SK-N-SH treated with all-trans-retinoic acid at 6 μM for 48 hours (cell line): ENCODE results near the gene GSE1.
"Not testable (repeated sequence)": the region's sequence is repeated elsewhere in the genome, so short reads cannot be mapped to it uniquely, and the experiment has no call there.

ENCODE experiments used
- ATAC-seq: fragments of 200-7000 bp; cut with Tn5 transposase; 3 replicates; pipeline ENCODE4 v1.9.1; 2020; ENCODE audit warnings: mild to moderate bottlenecking, moderate library complexity
- BACH2 ChIP-seq: fragments of 250-450 bp; sonication (Bioruptor Pico); IDR thresholded peaks from 2 replicates; pipeline ENCODE4 v1.9.0; 2021; ENCODE audit warnings: mild to moderate bottlenecking, borderline replicate concordance
- CREB5 ChIP-seq: fragments of 250-450 bp; sonication (Bioruptor Pico); IDR thresholded peaks from 2 replicates; pipeline ENCODE4 v1.5.1; 2020; ENCODE audit warnings: low read depth, mild to moderate bottlenecking, moderate library complexity
- CSDC2 ChIP-seq: fragments of 250-450 bp; sonication (Bioruptor Pico); IDR thresholded peaks from 2 replicates; pipeline ENCODE4 v1.5.0; 2020; ENCODE audit warnings: mild to moderate bottlenecking, moderate library complexity
- ESRRG ChIP-seq: fragments of 250-450 bp; sonication (Bioruptor Pico); IDR thresholded peaks from 2 replicates; pipeline ENCODE4 v1.6.1; 2021; ENCODE audit warnings: mild to moderate bottlenecking
- GLIS3 ChIP-seq: fragments of 250-450 bp; sonication (Bioruptor Pico); IDR thresholded peaks from 2 replicates; pipeline ENCODE4 v1.5.0; 2020; ENCODE audit warnings: mild to moderate bottlenecking, moderate library complexity
- ISL1 ChIP-seq: fragments of 250-450 bp; sonication (Bioruptor Pico); IDR thresholded peaks from 2 replicates; pipeline ENCODE4 v2.1.2; 2022; ENCODE audit warnings: mild to moderate bottlenecking, moderate library complexity
- OSR1 ChIP-seq: fragments of 250-450 bp; sonication (Bioruptor Pico); IDR thresholded peaks from 2 replicates; pipeline ENCODE4 v1.8.0; 2022; ENCODE audit warnings: moderate library complexity, mild to moderate bottlenecking, inconsistent platforms
- PATZ1 ChIP-seq: fragments of 250-450 bp; sonication (Bioruptor Pico); IDR thresholded peaks from 2 replicates; pipeline ENCODE4 v1.8.0; 2020; ENCODE audit warnings: mild to moderate bottlenecking, moderate library complexity, borderline replicate concordance
- PPARA ChIP-seq: fragments of 250-450 bp; sonication (Bioruptor Pico); IDR thresholded peaks from 2 replicates; pipeline ENCODE4 v1.5.0; 2020; ENCODE audit warnings: mild to moderate bottlenecking, borderline replicate concordance
- RARB ChIP-seq: fragments of 250-450 bp; sonication (Bioruptor Pico); IDR thresholded peaks from 2 replicates; pipeline ENCODE4 v1.8.0; 2021; ENCODE audit warnings: mild to moderate bottlenecking, moderate library complexity
- SNAI2 ChIP-seq: fragments of 250-450 bp; sonication (Bioruptor Pico); IDR thresholded peaks from 2 replicates; pipeline ENCODE4 v1.5.0; 2020; ENCODE audit warnings: mild to moderate bottlenecking, moderate library complexity
- TCF4 ChIP-seq: fragments of 250-450 bp; sonication (Bioruptor Pico); IDR thresholded peaks from 2 replicates; pipeline ENCODE4 v1.8.0; 2021; ENCODE audit warnings: mild to moderate bottlenecking, moderate library complexity, borderline replicate concordance
- TSHZ2 ChIP-seq: fragments of 250-450 bp; sonication (Bioruptor Pico); IDR thresholded peaks from 2 replicates; pipeline ENCODE4 v1.5.0; 2020; ENCODE audit warnings: mild to moderate bottlenecking, moderate library complexity
- ZC3H10 ChIP-seq: fragments of 250-450 bp; sonication (Bioruptor Pico); IDR thresholded peaks from 2 replicates; pipeline ENCODE4 v1.5.1; 2021; ENCODE audit warnings: mild to moderate bottlenecking, moderate library complexity
- ZFP3 ChIP-seq: fragments of 250-450 bp; sonication (Bioruptor Pico); IDR thresholded peaks from 2 replicates; pipeline ENCODE4 v1.5.0; 2020; ENCODE audit warnings: mild to moderate bottlenecking, moderate library complexity
- ZNF70 ChIP-seq: fragments of 450-650 bp; formaldehyde crosslinking; IDR thresholded peaks from 2 replicates; pipeline ENCODE4 v1.5.0; 2020; ENCODE audit warnings: mild to moderate bottlenecking, moderate library complexity
- ZNF8 ChIP-seq: fragments of 450-650 bp; formaldehyde crosslinking; IDR thresholded peaks from 2 replicates; pipeline ENCODE4 v1.5.0; 2020; ENCODE audit warnings: mild to moderate bottlenecking, moderate library complexity
- TF ChIP-seq, protein P1 (sequence below): fragments of 250-450 bp; sonication (Bioruptor Pico); IDR thresholded peaks from 2 replicates; pipeline ENCODE4 v1.8.0; 2021; ENCODE audit warnings: low read depth, mild to moderate bottlenecking, moderate library complexity, borderline replicate concordance

GSE1 gene

DNA sequence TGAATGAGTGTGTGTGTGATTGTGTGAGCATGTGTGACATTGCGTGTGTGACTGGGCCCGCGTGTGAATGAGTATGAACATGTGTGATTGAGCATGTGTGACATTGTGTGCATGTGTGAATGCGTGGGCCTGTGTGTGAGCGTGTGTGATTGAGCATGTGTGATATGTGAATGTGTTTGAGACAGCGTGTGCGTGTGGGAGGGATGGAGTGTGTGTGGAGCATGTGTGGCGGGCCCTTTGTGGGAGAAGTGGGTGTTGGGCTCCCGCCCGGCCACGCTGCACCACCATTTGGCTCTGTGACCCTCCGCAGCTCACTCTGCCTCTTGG lies 22.7 kb upstream of the GSE1 start (continued):
- no peak for TF ChIP-seq TSHZ2 (CRISPR knock-in tag)
- no peak for TF ChIP-seq ESRRG (CRISPR knock-in tag)
- TF ChIP-seq, protein P1, sequence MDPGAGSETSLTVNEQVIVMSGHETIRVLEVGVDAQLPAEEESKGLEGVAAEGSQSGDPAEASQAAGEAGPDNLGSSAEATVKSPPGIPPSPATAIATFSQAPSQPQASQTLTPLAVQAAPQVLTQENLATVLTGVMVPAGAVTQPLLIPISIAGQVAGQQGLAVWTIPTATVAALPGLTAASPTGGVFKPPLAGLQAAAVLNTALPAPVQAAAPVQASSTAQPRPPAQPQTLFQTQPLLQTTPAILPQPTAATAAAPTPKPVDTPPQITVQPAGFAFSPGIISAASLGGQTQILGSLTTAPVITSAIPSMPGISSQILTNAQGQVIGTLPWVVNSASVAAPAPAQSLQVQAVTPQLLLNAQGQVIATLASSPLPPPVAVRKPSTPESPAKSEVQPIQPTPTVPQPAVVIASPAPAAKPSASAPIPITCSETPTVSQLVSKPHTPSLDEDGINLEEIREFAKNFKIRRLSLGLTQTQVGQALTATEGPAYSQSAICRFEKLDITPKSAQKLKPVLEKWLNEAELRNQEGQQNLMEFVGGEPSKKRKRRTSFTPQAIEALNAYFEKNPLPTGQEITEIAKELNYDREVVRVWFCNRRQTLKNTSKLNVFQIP (CRISPR knock-in tag) = no peak

DNA sequence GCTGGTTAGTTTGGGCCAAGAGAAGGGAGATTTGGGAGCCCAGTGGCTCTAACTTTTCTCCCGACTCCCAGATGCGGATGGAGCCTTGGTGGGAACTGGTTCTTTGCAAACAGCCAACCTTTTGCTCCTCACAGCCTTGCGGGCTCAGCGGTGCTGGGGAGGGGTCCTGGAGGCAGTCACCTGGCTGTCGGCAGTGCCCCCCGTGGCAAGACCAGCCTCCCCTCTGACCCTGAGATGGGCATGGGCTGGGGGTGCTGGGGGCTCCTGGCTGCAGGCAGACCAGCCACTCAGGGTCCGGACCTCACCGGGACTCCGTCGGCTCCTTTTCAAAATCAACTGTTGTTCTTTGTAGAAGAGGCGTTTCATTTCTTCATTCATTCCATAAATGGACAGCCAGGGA lies 21.7 kb upstream of the GSE1 start:
- no peak for ATAC-seq
- no peak for TF ChIP-seq TSHZ2 (CRISPR knock-in tag)
- TF ChIP-seq, all 23 proteins: peak for 0

GRCh38 chr16:85592277-85592676 lies 20.8 kb upstream of the GSE1 start:
- ATAC-seq = not testable (repeated sequence)

DNA sequence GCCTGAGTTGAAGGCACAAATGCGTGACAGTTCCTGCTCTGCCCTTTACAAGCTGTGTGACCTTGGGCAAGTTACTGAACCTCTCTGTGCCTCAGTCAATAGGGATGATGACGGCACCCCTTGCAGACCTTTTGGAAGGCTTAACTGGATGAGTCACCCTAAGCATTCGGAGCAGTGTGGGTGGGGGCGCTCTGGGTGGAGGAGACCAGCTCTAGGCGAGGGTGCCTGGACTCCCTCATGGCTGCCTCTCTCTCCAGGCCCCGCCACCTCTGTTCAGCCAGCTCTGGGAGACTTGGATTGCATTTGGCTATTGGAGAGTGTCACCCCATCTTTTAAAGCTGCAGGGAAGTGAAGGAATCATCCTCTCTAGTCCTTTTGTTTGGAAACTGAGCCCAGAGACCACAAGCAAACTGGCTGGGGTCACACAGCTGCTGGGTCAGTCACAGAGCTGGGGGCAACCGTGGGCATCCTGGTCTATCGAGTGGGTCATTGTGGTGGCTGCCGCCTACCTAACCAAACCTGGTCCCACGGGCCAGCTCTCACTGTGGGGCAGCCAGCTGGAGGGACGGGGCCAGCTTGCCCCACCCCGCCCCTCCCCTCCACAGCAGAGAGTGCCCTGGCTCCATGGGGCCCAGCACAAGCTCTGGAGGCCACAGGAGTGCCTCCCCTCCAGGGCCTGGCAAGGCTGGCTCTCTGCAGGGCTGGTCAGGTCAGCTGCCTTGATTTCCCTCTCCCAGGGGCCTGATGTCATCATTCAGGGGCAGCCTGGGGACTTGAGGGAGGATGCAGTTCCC lies 20.2 kb upstream of the GSE1 start:
- TF ChIP-seq ZNF70 (CRISPR knock-in tag) (no peak; the same call in 1 of the 2 replicates), ZNF8 (no peak), CREB5 (CRISPR knock-in tag) (no peak), GLIS3 (CRISPR knock-in tag) (no peak), PPARA (CRISPR knock-in tag) (no peak), RARB (CRISPR knock-in tag) (no peak), TSHZ2 (CRISPR knock-in tag) (no peak), TCF4 (no peak), BACH2 (CRISPR knock-in tag) (no peak), ISL1 (CRISPR knock-in tag) (no peak), CSDC2 (no peak), SNAI2 (CRISPR knock-in tag) (no peak), ZC3H10 (no peak), PATZ1 (CRISPR knock-in tag) (no peak), OSR1 (CRISPR knock-in tag) (no peak), ZFP3 (CRISPR knock-in tag) (no peak)
- TF ChIP-seq, protein P1 (CRISPR knock-in tag) = no peak
- ATAC-seq = no peak
